Endothelial cell of umbilical vein (primary cell): ENCODE measurements around the gene GJA9. TPM values are rescaled to one million over a fixed set of nuclear protein-coding genes. Genes with fewer than 3 reads are reported as not detected.

Source experiments
- BruUV-seq: library from RNA; stranded (reverse); fragments of 400-500 nt; replicated peaks from 2 replicates; lab custom pipeline; 2021; lab: Mats Ljungman, UMichigan
- CTCF ChIA-PET: fragments of 300-600, 350-600 bp; sonication (Branson Sonifier 250); formaldehyde crosslinking; loops from one replicate; lab custom pipeline; 2021; ENCODE audit warnings: antibody characterized with exemption, inconsistent platforms; lab: Charles Lee
- POLR2A ChIA-PET: fragments of 300-600, 350-600 bp; sonication (Branson Sonifier 250); formaldehyde crosslinking; loops from one replicate; lab custom pipeline; 2021; ENCODE audit warnings: antibody characterized with exemption, inconsistent platforms; lab: Charles Lee
- DNase-seq: peaks from one replicate; pipeline ENCODE4 v3.0.0-alpha.2; 2011; ENCODE audit warnings: low read depth, low spot score
- FAIRE-seq: peaks from 2 replicates; lab custom pipeline; 2011; peaks lifted over from hg19 to GRCh38; lab: Jason Lieb, UNC
- H2AFZ ChIP-seq: 2 replicates; pipeline ENCODE4 v1.6.0; 2012; ENCODE audit warnings: low read depth, low read length, control low read depth, inconsistent platforms
- H3K27ac ChIP-seq: 2 replicates; pipeline ENCODE4 v1.5.1; 2011; ENCODE audit warnings: low read depth, mild to moderate bottlenecking, control low read depth, low read length, moderate library complexity; ENCODE audit not compliant: insufficient read depth
- H3K27me3 ChIP-seq, 2 experiments: 2 replicates each; pipeline versions ENCODE4 v1.6.0 to v1.6.1; 2011; ENCODE audit warnings: low read length in 2 of 2, mixed read lengths in 1 of 2; ENCODE audit not compliant: control insufficient read depth in 2 of 2, insufficient read depth in 2 of 2
- H3K36me3 ChIP-seq, 2 experiments: 2 replicates in 1 of 2; 3 replicates in 1 of 2; pipeline ENCODE4 v1.5.1; 2011; ENCODE audit warnings: low read length in 2 of 2, mild to moderate bottlenecking in 1 of 2, moderate library complexity in 1 of 2; ENCODE audit not compliant: control insufficient read depth in 2 of 2, insufficient read depth in 2 of 2; ENCODE audit errors: extremely low read depth in 1 of 2
- H3K4me1 ChIP-seq: 3 replicates; pipeline ENCODE4 v1.5.1; 2011; ENCODE audit warnings: mild to moderate bottlenecking, low read length; ENCODE audit not compliant: control insufficient read depth, insufficient read depth; ENCODE audit errors: extremely low read depth
- H3K4me2 ChIP-seq: 2 replicates; pipeline ENCODE4 v1.6.1; 2011; ENCODE audit warnings: low read length, control low read depth, mixed read lengths; ENCODE audit not compliant: insufficient read depth
- H3K4me3 ChIP-seq, 3 experiments: fragments of 200-600 bp in 1 of 3; sonication (generic), shearing (Covaris generic) in 1 of 3; replicated peaks in 1 of 3; 2 replicates each; pipeline ENCODE4 v1.5.1; 2011 to 2016; ENCODE audit warnings: control low read depth in 3 of 3, low read length in 3 of 3, mild to moderate bottlenecking in 2 of 3, inconsistent platforms in 1 of 3, low read depth in 1 of 3, moderate library complexity in 1 of 3; ENCODE audit not compliant: insufficient read depth in 1 of 3
- H3K79me2 ChIP-seq: 2 replicates; pipeline ENCODE4 v1.6.0; 2012; ENCODE audit warnings: low read length, inconsistent platforms; ENCODE audit not compliant: control insufficient read depth, insufficient read depth
- H3K9ac ChIP-seq: replicated peaks from 2 replicates; pipeline ENCODE3; 2011; ENCODE audit warnings: low read length, control low read depth; ENCODE audit not compliant: insufficient read depth; ENCODE audit errors: extremely low read depth
- H3K9me1 ChIP-seq: replicated peaks from 3 replicates; pipeline ENCODE4 v1.6.0; 2011; ENCODE audit warnings: mild to moderate bottlenecking, low read length; ENCODE audit not compliant: control insufficient read depth, insufficient read depth; ENCODE audit errors: extremely low read depth
- H3K9me3 ChIP-seq: replicated peaks from 2 replicates; pipeline ENCODE4 v1.5.1; 2012; ENCODE audit warnings: low read length, inconsistent platforms; ENCODE audit not compliant: control insufficient read depth, insufficient read depth
- H4K20me1 ChIP-seq: replicated peaks from 2 replicates; pipeline ENCODE3; 2011; ENCODE audit warnings: mild to moderate bottlenecking, low read length; ENCODE audit not compliant: control insufficient read depth, insufficient read depth; ENCODE audit errors: extremely low read depth
- EZH2 ChIP-seq: IDR thresholded peaks from 2 replicates; pipeline ENCODE4 v1.6.1; 2012; ENCODE audit warnings: borderline replicate concordance, low read depth, mild to moderate bottlenecking, moderate library complexity, low read length, inconsistent platforms; ENCODE audit not compliant: severe bottlenecking
- GATA2 ChIP-seq: IDR thresholded peaks from 2 replicates; pipeline ENCODE4 v1.7.0; 2011; ENCODE audit warnings: low read depth, mild to moderate bottlenecking, moderate library complexity, mixed read lengths, low read length; ENCODE audit not compliant: insufficient read length, insufficient read depth
- JUN ChIP-seq: IDR thresholded peaks from 2 replicates; pipeline ENCODE4 v1.6.1; 2011; ENCODE audit warnings: borderline replicate concordance, low read depth; ENCODE audit not compliant: insufficient read length, insufficient read depth
- MYC ChIP-seq: IDR thresholded peaks from one replicate; pipeline ENCODE4 v1.6.1; 2011; ENCODE audit warnings: mild to moderate bottlenecking, low read depth, low read length
- POLR2A ChIP-seq: IDR thresholded peaks from 2 replicates; pipeline ENCODE4 v1.6.1; 2012; ENCODE audit warnings: low read depth, mild to moderate bottlenecking, control low read depth, low read length
- POLR2AphosphoS5 ChIP-seq: IDR thresholded peaks from 2 replicates; pipeline ENCODE4 v1.6.1; 2012; ENCODE audit warnings: low read depth, mild to moderate bottlenecking, control low read depth, low read length, moderate library complexity; ENCODE audit not compliant: insufficient read depth
- dilution Hi-C: fragments of 300-500 bp; cut with MboI; formaldehyde crosslinking; loops from one replicate; pipeline ENCODE4 v1.15.0; 2019; ENCODE audit warnings: low sequenced_read_pairs; ENCODE audit not compliant: extremely low pct_ligation_motif_present
- intact Hi-C: fragments of 100-400 bp; cut with micrococcal nuclease; formaldehyde crosslinking; loops from one replicate; pipeline ENCODE4 v1.10.0; 2022
- polyA plus RNA-seq, 4 experiments: library from polyadenylated mRNA; depleted of rRNA in 3 of 4; stranded (reverse) in 3 of 4; unstranded in 1 of 4; fragments of >200 nt; gene quantifications; 2 replicates each; pipeline versions ENCODE4 v1.2.1 to v1.2.3, GENCODE V29; 2011 to 2012; ENCODE audit warnings: missing spikeins in 1 of 4
- total RNA-seq: library from RNA; stranded (reverse); gene quantifications from 2 replicates; pipeline ENCODE4 v1.2.3, GENCODE V29; 2021
- TF ChIP-seq, protein P1 (sequence below), 2 donors: IDR thresholded peaks; 1 replicate in 1 of 2; 2 replicates in 1 of 2; pipeline ENCODE4 v1.5.1; 2011; ENCODE audit warnings: low read length in 2 of 2, mild to moderate bottlenecking in 2 of 2, moderate library complexity in 2 of 2, control low read depth in 1 of 2, inconsistent platforms in 1 of 2, low read depth in 1 of 2; ENCODE audit not compliant: insufficient read depth in 1 of 2; ENCODE audit errors: extremely low read depth in 1 of 2

Gene GJA9
- total and polyA plus RNA-seq, 2 donors (not counting 3 experiments of a cell fraction or from before 2014, with no cell fraction given): not detected

DNA sequence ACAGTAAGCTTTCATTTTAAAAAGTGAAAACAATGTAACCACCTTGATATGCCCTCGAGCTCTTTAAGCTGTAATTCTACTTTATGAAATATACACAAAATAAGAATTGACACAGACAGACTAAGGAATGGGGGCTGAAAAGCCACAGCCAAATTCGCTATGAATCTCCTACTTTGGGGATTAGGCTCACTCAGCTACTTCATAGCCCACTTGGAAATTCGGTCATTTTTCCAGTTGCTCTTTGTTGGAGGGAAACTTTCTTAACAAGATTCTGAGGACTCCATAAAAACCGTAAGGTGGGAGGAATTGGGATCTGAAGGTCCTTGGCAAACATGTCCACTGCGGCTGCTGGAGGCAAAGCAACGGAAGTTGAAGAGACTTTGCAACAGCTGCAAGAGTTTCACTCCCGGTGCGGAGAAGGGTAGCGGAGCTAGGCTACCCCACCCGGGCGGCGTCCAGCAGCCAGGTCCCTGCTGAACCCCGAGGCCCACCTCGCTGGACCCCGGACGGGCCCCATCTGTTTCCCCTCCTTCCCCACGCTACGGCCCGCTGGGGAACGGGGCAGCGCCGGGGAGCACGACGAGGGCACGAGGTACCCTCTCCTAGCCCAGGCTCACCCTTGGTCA, 8.9 kb downstream of the GJA9 start:
- BruUV-seq: TSS peak; percentile 56
- Histone ChIP-seq H3K27ac (peak overlapping the region; percentile 12), H3K4me2 (peak overlapping the region; percentile 88), H3K4me1 (peaks cover 12% of the 10 kb centered on the region), H3K27me3 (no peaks in the 10 kb centered on the region), H4K20me1 (no peaks in the 10 kb centered on the region), H3K79me2 (peaks cover 12% of the 10 kb centered on the region), H3K9me1 (no peaks in the 10 kb centered on the region), H3K4me3 (peak overlapping the region; percentile 74 to 86 (median 83)), H3K9me3 (no peaks in the 10 kb centered on the region), H3K9ac (peak overlapping the region; percentile 58), H3K36me3 (no peaks in the 10 kb centered on the region), H2AFZ (peak overlapping the region; percentile 90)
- TF ChIP-seq, protein P1, sequence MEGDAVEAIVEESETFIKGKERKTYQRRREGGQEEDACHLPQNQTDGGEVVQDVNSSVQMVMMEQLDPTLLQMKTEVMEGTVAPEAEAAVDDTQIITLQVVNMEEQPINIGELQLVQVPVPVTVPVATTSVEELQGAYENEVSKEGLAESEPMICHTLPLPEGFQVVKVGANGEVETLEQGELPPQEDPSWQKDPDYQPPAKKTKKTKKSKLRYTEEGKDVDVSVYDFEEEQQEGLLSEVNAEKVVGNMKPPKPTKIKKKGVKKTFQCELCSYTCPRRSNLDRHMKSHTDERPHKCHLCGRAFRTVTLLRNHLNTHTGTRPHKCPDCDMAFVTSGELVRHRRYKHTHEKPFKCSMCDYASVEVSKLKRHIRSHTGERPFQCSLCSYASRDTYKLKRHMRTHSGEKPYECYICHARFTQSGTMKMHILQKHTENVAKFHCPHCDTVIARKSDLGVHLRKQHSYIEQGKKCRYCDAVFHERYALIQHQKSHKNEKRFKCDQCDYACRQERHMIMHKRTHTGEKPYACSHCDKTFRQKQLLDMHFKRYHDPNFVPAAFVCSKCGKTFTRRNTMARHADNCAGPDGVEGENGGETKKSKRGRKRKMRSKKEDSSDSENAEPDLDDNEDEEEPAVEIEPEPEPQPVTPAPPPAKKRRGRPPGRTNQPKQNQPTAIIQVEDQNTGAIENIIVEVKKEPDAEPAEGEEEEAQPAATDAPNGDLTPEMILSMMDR (IDR thresholded peaks at IDR 0.05; ENCODE audit: extremely low read depth in 1 of 2, insufficient read depth in 1 of 2, low read depth in 1 of 2, low read length in 2 of 2): no peak
- TF ChIP-seq MYC (no peak), GATA2 (no peak), POLR2A (no peak), JUN (no peak), POLR2AphosphoS5 (no peak), EZH2 (no peak)
- DNase-seq: no peak
- dilution Hi-C loops: no loop called here
- CTCF ChIA-PET: interaction anchor here (0.6 to 1.3 kb wide), 2 partner anchors 9 to 206 kb away, joined by 3 read pairs; partner anchors contain the start of gene GJA9
- POLR2A ChIA-PET: no interaction called here
- FAIRE-seq: peak; percentile 50
- intact Hi-C loops: loop anchor here (1.0 kb wide), 2 partner anchors 13 to 119 kb away; partner anchors contain the start of genes AKIRIN1 and RRAGC
